Naive thymus-derived CD8-positive, alpha-beta T cell (primary cell): Measurements from ENCODE around the gene DNAH3. TPM values are rescaled to one million over a fixed set of nuclear protein-coding genes. Genes with fewer than 3 reads are reported as not detected.

Experiments used
- ATAC-seq, 2 donors: fragments of 150-1000 bp; cut with Tn5 transposase in 1 of 2; sonication (Bioruptor Pico), chemical (Tn5 transposase) in 1 of 2; 1 replicate in 1 of 2; 2 replicates in 1 of 2; pipeline ENCODE4 v1.10.0; 2021; ENCODE audit warnings: mild to moderate bottlenecking in 2 of 2, moderate library complexity in 2 of 2
- POLR2A ChIA-PET: fragments of 350-600 bp; sonication (Branson Sonifier 250); formaldehyde crosslinking; loops from one replicate; lab custom pipeline; 2021; ENCODE audit warnings: antibody characterized with exemption; lab: Charles Lee
- DNase-seq, 10 donors: peaks; one replicate each; pipeline versions ENCODE4 v3.0.0 to v3.0.0-alpha.2; 2020 to 2022
- H3K27ac Mint-ChIP-seq, 10 donors: one replicate each; pipeline ENCODE4 v1.8.0; 2020 to 2022; ENCODE audit warnings: mild to moderate bottlenecking in 10 of 10, mixed read lengths in 10 of 10, moderate library complexity in 4 of 10, inconsistent platforms in 1 of 10
- H3K27me3 Mint-ChIP-seq, 5 donors: one replicate each; pipeline ENCODE4 v1.8.0; 2021 to 2022; ENCODE audit warnings: mixed read lengths in 5 of 5
- H3K36me3 Mint-ChIP-seq, 3 donors: one replicate each; pipeline ENCODE4 v1.8.0; 2020 to 2022; ENCODE audit warnings: mixed read lengths in 3 of 3, mild to moderate bottlenecking in 2 of 3, inconsistent platforms in 1 of 3
- H3K4me1 Mint-ChIP-seq, 4 donors: one replicate each; pipeline ENCODE4 v1.8.0; 2021 to 2022; ENCODE audit warnings: mixed read lengths in 4 of 4
- H3K4me3 Mint-ChIP-seq, 10 donors: one replicate each; pipeline ENCODE4 v1.8.0; 2020 to 2022; ENCODE audit warnings: mild to moderate bottlenecking in 10 of 10, mixed read lengths in 10 of 10, moderate library complexity in 6 of 10, inconsistent platforms in 1 of 10
- H3K9me3 Mint-ChIP-seq, 9 donors: one replicate each; pipeline ENCODE4 v1.8.0; 2020 to 2022; ENCODE audit warnings: mixed read lengths in 9 of 9, mild to moderate bottlenecking in 3 of 9, inconsistent platforms in 1 of 9, moderate library complexity in 1 of 9
- polyA plus RNA-seq, 3 donors: library from polyadenylated mRNA; unstranded; fragments of 300-500 nt; fragmentation: Illumina TruSeq; gene quantifications; one replicate each; pipeline ENCODE4 v1.2.3, GENCODE V29; 2021
- total RNA-seq, 8 experiments: library from RNA in 2 of 8; stranded (reverse) in 2 of 8; gene quantifications; one replicate each; pipeline ENCODE4 v1.2.3 and lab custom pipeline; 2021 to 2026

DNAH3 gene
- total and polyA plus RNA-seq, 5 experiments from 2014 or later: not detected

DNA sequence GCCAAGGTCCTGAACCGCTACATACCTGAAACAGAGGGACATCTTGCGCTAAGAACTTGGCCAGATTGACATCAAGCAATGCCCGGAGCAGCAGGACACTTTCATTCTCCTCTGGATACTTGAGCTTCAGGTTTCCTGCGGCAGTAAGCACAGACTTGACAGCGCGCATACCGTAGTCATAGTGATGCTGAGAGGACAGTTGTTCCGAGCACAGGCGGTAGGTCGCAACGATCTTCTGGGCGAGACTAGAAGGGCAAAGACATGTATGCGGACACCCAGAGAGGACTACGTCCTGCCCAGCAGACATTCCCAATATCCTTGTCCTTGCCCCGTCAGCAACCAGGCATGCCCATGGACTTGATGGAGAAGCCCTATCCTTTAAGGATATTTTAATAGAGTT lies 112.9 kb downstream of the DNAH3 start:
- POLR2A ChIA-PET: no interaction called here
- ATAC-seq (no peak), DNase-seq (no peak)
- Mint-ChIP-seq H3K4me3 (no peak overlapping the region), H3K27me3 (peaks cover 0 to 2% (median 0%) of the 10 kb centered on the region in 5 donors), H3K36me3 (no peaks in the 10 kb centered on the region), H3K27ac (no peak overlapping the region), H3K9me3 (peaks cover 0 to 4% (median 1%) of the 10 kb centered on the region in 9 donors), H3K4me1 (no peaks in the 10 kb centered on the region)

DNA sequence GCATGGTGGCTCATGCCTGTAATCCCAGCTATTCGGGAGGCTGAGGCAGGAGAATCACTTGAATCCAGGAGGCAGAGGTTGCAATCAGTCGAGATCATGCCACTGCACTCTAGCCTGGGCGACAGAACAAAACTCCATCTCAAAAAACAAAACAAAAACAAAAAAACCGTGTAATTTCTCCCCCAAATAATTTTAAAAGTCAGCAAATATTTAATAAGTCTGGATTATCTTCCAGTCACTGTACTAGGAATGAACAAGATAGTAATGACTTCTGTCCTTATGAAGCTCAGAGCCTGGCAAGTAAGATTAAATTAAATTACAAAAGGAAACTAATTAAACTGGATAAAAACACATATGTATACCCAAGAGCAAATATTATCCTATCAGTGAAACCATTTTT lies 113.5 kb downstream of the DNAH3 start:
- no peak overlapping the region for H3K4me3 Mint-ChIP-seq
- DNase-seq: no peak
- H3K9me3 Mint-ChIP-seq: peaks cover 0 to 2% (median 0%) of the 10 kb centered on the region in 9 donors
- no peaks in the 10 kb centered on the region for H3K36me3 Mint-ChIP-seq
- no peak for ATAC-seq
- POLR2A ChIA-PET: no interaction called here
- H3K27me3 Mint-ChIP-seq: peaks cover 0 to 2% (median 0%) of the 10 kb centered on the region in 5 donors
- H3K4me1 Mint-ChIP-seq: no peaks in the 10 kb centered on the region
- H3K27ac Mint-ChIP-seq: no peak overlapping the region

DNA sequence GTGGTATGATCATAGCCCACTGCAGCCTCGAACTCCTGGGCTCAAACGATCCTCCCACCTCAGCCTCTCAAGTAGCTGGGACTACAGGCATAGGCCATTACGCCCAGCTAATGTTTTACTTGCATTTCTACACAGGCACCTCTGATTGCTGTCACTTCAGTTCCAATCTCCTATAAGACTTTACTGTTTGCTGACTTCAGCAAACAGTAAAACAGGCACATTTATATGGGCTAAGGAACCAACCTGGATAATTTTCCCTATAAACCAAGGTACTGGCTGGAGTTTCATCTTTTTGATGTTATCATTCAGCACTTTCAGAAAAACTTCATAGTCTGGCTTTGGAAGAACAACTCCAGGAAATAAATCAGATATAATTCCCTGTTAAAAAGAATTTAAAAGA lies 114.2 kb downstream of the DNAH3 start:
- Mint-ChIP-seq H3K4me3 (no peak overlapping the region), H3K36me3 (no peaks in the 10 kb centered on the region), H3K4me1 (no peaks in the 10 kb centered on the region), H3K9me3 (no peaks in the 10 kb centered on the region), H3K27me3 (peaks cover 0 to 6% (median 0%) of the 10 kb centered on the region in 5 donors), H3K27ac (no peak overlapping the region)
- POLR2A ChIA-PET: no interaction called here
- ATAC-seq: no peak
- DNase-seq: no peak

DNA sequence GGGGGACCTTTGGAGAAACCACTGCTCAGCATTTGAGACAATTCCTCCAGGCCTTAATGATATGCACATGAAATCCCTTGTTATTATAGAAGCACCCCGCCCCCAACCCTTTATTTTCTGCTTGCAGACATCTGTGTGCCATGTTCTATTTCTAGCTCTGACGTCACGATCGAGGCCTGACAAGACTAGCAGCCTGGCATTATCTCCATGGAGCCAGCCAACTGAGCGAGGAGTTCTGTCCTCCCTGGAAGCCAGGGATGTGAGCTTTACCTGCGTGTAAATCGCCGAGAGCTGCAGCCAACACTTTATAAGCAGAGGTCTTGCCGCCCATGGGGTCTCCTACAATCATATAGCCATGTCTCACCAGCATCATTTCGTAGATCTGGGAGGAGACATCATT lies 116.9 kb downstream of the DNAH3 start:
- Mint-ChIP-seq H3K27ac (no peak overlapping the region), H3K27me3 (peaks cover 0 to 12% (median 1%) of the 10 kb centered on the region in 5 donors), H3K9me3 (no peaks in the 10 kb centered on the region), H3K4me1 (no peaks in the 10 kb centered on the region), H3K4me3 (no peak overlapping the region), H3K36me3 (no peaks in the 10 kb centered on the region)
- ATAC-seq (no peak), DNase-seq (no peak)
- POLR2A ChIA-PET: no interaction called here

DNA sequence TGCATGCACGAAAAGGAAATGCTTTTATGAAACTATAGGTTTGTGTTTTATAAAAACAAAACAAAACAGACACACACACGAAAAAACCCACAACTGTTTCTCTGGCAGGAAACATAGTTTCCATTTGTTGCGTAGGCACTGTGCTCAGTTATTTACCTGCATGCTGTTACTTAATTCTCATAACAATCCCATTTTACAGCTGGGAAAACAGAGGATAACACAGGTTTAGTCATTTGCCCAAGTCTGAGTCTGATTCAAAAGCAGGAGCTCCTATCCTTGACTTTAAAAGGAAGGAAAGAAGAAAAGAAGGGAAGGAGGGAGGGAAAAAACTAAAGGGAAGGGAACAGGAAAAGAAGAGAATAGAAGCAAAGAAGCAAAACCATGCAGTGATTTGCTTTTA lies 117.4 kb downstream of the DNAH3 start:
- no peak for DNase-seq
- no peak overlapping the region for H3K27ac Mint-ChIP-seq
- H3K27me3 Mint-ChIP-seq: peaks cover 0 to 12% (median 1%) of the 10 kb centered on the region in 5 donors
- no peak for ATAC-seq
- no peaks in the 10 kb centered on the region for H3K36me3 Mint-ChIP-seq
- no peak overlapping the region for H3K4me3 Mint-ChIP-seq
- H3K9me3 Mint-ChIP-seq: no peaks in the 10 kb centered on the region
- no peaks in the 10 kb centered on the region for H3K4me1 Mint-ChIP-seq
- POLR2A ChIA-PET: interaction anchor here (0.6 kb wide), 1 partner anchor 14 kb away, joined by 3 read pairs; no protein-coding TSS in a partner anchor

DNA sequence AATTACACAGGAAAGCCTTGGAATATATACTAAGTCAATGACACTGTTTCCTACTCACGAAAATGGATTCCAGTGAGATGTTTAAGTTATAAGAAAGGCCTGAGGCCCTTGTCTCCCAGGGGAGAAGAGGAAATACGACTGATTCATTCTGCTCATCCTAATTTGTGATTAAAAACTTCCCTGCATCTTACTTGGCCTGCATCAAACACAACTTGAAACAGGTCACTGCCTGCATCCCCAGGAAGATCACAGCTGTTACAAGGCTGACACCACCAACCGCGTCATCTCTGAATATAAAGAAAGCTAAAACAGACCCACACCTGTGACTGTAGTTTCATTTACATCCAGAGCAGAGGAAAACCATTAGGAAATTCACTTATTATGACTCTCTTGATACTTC lies 121.9 kb downstream of the DNAH3 start:
- Mint-ChIP-seq H3K27me3 (peaks cover 0 to 16% (median 1%) of the 10 kb centered on the region in 5 donors), H3K27ac (no peak overlapping the region), H3K4me1 (peaks cover 5 to 7% (median 6%) of the 10 kb centered on the region in 4 donors), H3K9me3 (no peaks in the 10 kb centered on the region), H3K4me3 (no peak overlapping the region), H3K36me3 (no peaks in the 10 kb centered on the region)
- DNase-seq: no peak
- no peak for ATAC-seq
- POLR2A ChIA-PET: no interaction called here

DNA sequence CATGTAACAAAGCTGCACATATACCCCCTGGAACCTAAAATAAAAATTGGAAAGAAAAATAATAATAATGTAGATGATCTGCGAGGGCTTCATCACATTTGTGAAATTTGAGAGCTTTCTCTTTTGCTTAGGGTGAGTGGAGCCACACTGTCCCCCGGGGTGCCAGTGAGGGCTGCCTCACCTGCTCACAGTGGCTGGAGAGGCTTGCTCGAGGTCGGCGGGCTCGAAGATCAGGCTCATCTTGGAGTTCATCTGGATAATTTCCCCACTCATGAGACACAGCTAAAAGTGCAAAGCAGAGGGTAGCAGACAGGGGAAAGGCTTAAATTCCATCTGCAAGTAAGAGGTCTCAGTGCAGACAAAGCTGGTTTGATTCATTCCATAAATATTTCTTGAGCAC lies 123.8 kb downstream of the DNAH3 start:
- Mint-ChIP-seq H3K4me3 (no peak overlapping the region), H3K27me3 (peaks cover 0 to 23% (median 4%) of the 10 kb centered on the region in 5 donors), H3K9me3 (peaks cover 0 to under 1% (median 0%) of the 10 kb centered on the region in 9 donors), H3K27ac (no peak overlapping the region), H3K4me1 (peaks cover 10 to 14% (median 12%) of the 10 kb centered on the region in 4 donors), H3K36me3 (no peaks in the 10 kb centered on the region)
- POLR2A ChIA-PET: no interaction called here
- DNase-seq: no peak
- no peak for ATAC-seq

DNA sequence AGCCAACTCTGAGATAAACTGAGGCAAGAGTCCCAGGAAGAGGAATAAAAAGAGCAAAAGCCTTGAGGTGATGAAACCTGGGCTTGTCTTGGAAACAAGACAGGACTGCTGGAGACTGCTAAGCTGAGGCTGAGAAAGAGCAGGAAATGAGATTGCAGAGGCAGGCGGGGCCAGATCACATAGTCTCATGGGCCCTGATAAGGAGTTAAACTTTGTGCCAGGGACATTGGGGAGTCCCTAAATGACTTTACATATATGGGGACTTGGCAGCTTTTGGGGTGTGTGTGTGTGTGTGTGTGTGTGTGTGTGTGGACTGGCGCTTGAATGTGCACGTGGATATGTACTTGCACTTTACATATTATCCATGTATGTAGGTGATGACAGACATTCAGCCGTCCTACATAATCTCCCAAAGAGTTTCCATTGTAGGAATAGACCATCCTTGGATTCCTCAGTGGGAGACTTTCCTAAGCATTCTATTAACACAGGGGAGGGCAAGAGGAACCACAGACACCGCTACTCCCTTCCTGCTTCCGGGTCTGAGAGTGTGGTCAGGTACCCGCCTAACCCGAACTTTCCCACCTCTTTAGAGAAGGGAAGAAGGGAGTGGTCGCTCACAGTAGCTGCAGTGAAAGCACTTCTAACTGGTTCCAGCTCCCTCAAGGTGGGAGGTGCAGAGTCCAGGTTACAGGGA lies 127.0 kb downstream of the DNAH3 start:
- POLR2A ChIA-PET: interaction anchor here (0.7 kb wide), 1 partner anchor 298 kb away, joined by 4 read pairs; no protein-coding TSS in a partner anchor
- Mint-ChIP-seq H3K4me3 (peak overlapping the region in 6 of 10 donors; percentile 2 to 52 (median 14)), H3K27ac (peak overlapping the region in 2 of 10 donors; percentile 10 to 60), H3K36me3 (no peaks in the 10 kb centered on the region), H3K27me3 (peaks cover 1 to 14% (median 7%) of the 10 kb centered on the region in 5 donors), H3K9me3 (peaks cover 0 to 1% (median 0%) of the 10 kb centered on the region in 9 donors), H3K4me1 (peaks cover 10 to 14% (median 12%) of the 10 kb centered on the region in 4 donors)
- peak in 1 of 2 donors; percentile 61 for ATAC-seq
- no peak for DNase-seq

DNA sequence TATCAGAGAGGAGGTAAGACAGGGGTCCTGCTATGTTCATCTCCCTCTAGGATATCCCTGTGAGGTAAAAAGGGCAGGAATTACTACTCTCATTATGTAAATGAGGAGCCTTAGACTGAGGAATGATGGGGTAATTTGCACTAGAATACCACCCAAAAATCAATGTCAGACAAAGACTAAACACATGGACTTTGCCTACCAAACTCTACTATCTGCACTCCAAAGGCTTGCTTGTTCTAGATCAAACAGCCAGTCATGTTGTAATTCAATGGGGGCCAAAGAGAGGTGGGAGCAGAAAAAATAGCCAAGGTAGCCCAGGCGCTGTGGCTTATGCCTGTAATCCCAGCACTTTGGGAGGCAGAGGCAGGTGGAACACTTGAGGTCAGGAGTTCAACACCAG lies 129.3 kb downstream of the DNAH3 start:
- Mint-ChIP-seq H3K27me3 (peaks cover 1 to 14% (median 7%) of the 10 kb centered on the region in 5 donors), H3K4me1 (peaks cover 10 to 14% (median 12%) of the 10 kb centered on the region in 4 donors), H3K4me3 (no peak overlapping the region), H3K36me3 (no peaks in the 10 kb centered on the region), H3K27ac (no peak overlapping the region), H3K9me3 (peaks cover 0 to 1% (median 0%) of the 10 kb centered on the region in 9 donors)
- ATAC-seq: no peak
- POLR2A ChIA-PET: no interaction called here
- DNase-seq: no peak

DNA sequence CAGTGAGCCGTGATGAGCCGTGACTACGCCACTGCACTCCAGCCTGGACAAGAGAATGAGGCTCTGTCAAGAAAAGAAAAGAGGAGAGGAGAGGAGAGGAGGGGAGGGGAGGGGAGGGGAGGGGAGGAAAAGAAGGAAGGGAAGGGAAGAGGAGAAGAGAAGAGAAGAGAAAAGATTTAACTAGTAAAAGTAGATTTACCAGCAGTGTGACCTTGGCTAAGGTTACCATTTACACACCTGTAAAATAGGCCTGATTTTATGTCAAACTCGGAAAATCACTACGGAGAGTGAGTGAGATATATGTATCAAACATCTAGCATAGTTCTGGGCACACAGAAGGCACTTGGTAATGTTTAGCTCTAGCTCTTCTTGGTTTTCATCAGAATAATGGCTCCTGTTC lies 140.8 kb downstream of the DNAH3 start:
- Mint-ChIP-seq H3K4me3 (no peak overlapping the region), H3K36me3 (peaks cover 0 to 8% (median 3%) of the 10 kb centered on the region in 3 donors), H3K4me1 (no peaks in the 10 kb centered on the region), H3K9me3 (peaks cover 0 to 12% (median 6%) of the 10 kb centered on the region in 9 donors), H3K27ac (peak overlapping the region in 1 of 10 donors; percentile 25), H3K27me3 (peaks cover 16 to 33% (median 20%) of the 10 kb centered on the region in 5 donors)
- DNase-seq: no peak
- POLR2A ChIA-PET: no interaction called here
- ATAC-seq: no peak

DNA sequence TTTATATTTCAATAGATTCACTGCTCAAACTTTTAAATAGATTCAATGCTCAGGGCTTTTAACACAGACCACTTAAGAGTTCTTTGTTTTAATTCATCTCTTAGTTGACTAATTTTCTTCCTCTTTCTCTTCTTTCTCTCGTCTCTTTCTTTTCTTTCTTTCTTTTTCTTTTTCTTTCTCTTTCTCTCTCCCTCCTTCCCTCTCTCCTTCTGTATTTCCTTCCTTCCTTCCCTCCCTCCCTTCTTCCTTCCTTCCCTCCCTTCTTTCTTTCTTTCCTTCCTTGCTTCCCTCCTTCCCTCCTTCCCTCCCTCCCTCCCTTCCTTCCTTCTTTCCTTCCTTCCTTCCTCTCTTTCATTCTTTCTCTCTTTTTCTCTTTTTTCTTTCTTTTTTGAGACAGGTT lies 145.6 kb downstream of the DNAH3 start:
- DNase-seq: no peak
- POLR2A ChIA-PET: no interaction called here
- Mint-ChIP-seq H3K36me3 (no peaks in the 10 kb centered on the region), H3K27ac (no peak overlapping the region), H3K4me3 (no peak overlapping the region), H3K27me3 (peaks cover 16 to 38% (median 17%) of the 10 kb centered on the region in 5 donors), H3K4me1 (no peaks in the 10 kb centered on the region), H3K9me3 (peaks cover 0 to 2% (median 0%) of the 10 kb centered on the region in 9 donors)
- no peak for ATAC-seq

DNA sequence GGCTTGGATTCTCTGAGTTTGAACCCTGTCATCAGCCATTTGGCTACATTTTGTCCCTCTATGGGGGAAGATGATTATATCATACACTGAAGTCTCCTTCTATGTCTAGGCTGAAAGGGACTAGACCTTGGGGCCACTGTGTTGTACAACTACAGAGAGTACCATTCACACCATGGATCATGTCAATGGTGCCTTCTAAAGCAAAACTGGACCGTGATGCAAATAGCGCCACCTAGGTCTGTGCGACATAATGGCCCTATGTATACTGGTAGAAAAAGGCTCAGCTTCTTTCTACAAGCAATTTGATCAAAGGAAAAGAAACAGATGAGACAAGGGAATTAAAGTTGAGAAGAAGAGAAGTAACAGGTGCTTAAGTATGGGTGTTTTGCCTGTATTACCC lies 149.4 kb downstream of the DNAH3 start:
- no peak for ATAC-seq
- H3K27me3 Mint-ChIP-seq: peaks cover 5 to 17% (median 8%) of the 10 kb centered on the region in 5 donors
- H3K4me1 Mint-ChIP-seq: no peaks in the 10 kb centered on the region
- POLR2A ChIA-PET: no interaction called here
- no peaks in the 10 kb centered on the region for H3K9me3 Mint-ChIP-seq
- DNase-seq: no peak
- no peak overlapping the region for H3K4me3 Mint-ChIP-seq
- H3K36me3 Mint-ChIP-seq: no peaks in the 10 kb centered on the region
- no peak overlapping the region for H3K27ac Mint-ChIP-seq

DNA sequence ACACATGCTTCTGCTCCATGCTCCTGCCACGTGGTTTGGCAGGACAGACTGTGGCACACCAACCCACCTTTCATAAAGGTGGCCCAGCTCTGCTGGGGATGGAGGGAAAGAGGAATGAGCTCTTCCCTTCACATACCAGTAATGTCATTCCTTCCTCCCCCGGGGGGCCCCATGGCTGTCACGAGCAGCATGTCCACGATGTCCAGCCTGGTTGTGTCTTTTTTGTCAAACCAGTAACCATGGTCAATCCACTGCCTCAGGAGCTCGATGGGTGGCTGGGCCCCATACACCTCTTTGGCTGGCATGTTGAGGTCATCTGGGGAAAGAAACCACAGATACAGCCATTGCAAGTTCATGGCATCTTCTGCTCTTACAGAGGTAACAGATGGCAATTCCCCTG lies 153.5 kb downstream of the DNAH3 start:
- H3K9me3 Mint-ChIP-seq: no peaks in the 10 kb centered on the region
- no peak for ATAC-seq
- no peaks in the 10 kb centered on the region for H3K36me3 Mint-ChIP-seq
- POLR2A ChIA-PET: no interaction called here
- DNase-seq: no peak
- H3K27ac Mint-ChIP-seq: no peak overlapping the region
- H3K27me3 Mint-ChIP-seq: peaks cover 0 to 15% (median 8%) of the 10 kb centered on the region in 5 donors
- H3K4me3 Mint-ChIP-seq: no peak overlapping the region
- no peaks in the 10 kb centered on the region for H3K4me1 Mint-ChIP-seq
